ENCODE data around the gene NOL4L.

NOL4L gene

GRCh38 chr20:32516583-32517517 is 68.3 kb downstream of the NOL4L start:
- Histone ChIP-seq H4K20me1 (ENCODE audit: insufficient read depth, low read length) (no peaks in the 10 kb centered on the region), H3F3A (ENCODE audit: insufficient read depth, low read length) (no peaks in the 10 kb centered on the region), H3K9me2 (ENCODE audit: low read depth, low read length) (no peaks in the 10 kb centered on the region), H3K4me2 (ENCODE audit: low read length) (no peak overlapping the region), H3K4me3 (ENCODE audit: low read depth, low read length, poor library complexity, severe bottlenecking) (no peak overlapping the region), H3K79me2 (ENCODE audit: insufficient read depth, low read length) (no peaks in the 10 kb centered on the region), H3K4me1 (ENCODE audit: insufficient read depth, low read length, severe bottlenecking) (peaks cover 9% of the 10 kb centered on the region), H3K36me3 (ENCODE audit: insufficient read depth, low read length) (no peaks in the 10 kb centered on the region), H3K9ac (ENCODE audit: low read length) (no peak overlapping the region), H3K27ac (ENCODE audit: low read depth, low read length, poor library complexity, severe bottlenecking) (no peak overlapping the region), H3K9me3 (ENCODE audit: low read length) (no peaks in the 10 kb centered on the region), H3K27me3 (ENCODE audit: insufficient read depth, low read length) (no peaks in the 10 kb centered on the region), H2AFZ (ENCODE audit: low read length) (no peak overlapping the region)
- TF ChIP-seq CTCF (IDR thresholded peaks at IDR 0.05; ENCODE audit: low read length) = no peak
- TF ChIP-seq EZH2 (IDR thresholded peaks at IDR 0.05; ENCODE audit: borderline replicate concordance, low read length) = no peak

- H3K9ac ChIP-seq (ENCODE audit: low read length) = no peak overlapping the region
- H2AFZ ChIP-seq (ENCODE audit: low read length) = no peak overlapping the region
- H3F3A ChIP-seq (ENCODE audit: insufficient read depth, low read length) = no peaks in the 10 kb centered on the region
- no peaks in the 10 kb centered on the region for H3K36me3 ChIP-seq (ENCODE audit: insufficient read depth, low read length)
- TF ChIP-seq EZH2 (IDR thresholded peaks at IDR 0.05; ENCODE audit: borderline replicate concordance, low read length) (no peak), CTCF (IDR thresholded peaks at IDR 0.05; ENCODE audit: low read length) (no peak)
- H3K4me2 ChIP-seq (ENCODE audit: low read length) = no peak overlapping the region
- H4K20me1 ChIP-seq (ENCODE audit: insufficient read depth, low read length) = no peaks in the 10 kb centered on the region
- H3K27ac ChIP-seq (ENCODE audit: low read depth, low read length, poor library complexity, severe bottlenecking) = no peak overlapping the region
- H3K4me3 ChIP-seq (ENCODE audit: low read depth, low read length, poor library complexity, severe bottlenecking) = no peak overlapping the region
- H3K9me2 ChIP-seq (ENCODE audit: low read depth, low read length) = no peaks in the 10 kb centered on the region
- no peaks in the 10 kb centered on the region for H3K79me2 ChIP-seq (ENCODE audit: insufficient read depth, low read length)
- H3K4me1 ChIP-seq (ENCODE audit: insufficient read depth, low read length, severe bottlenecking) = peaks cover 17% of the 10 kb centered on the region
- H3K9me3 ChIP-seq (ENCODE audit: low read length) = no peaks in the 10 kb centered on the region
- H3K27me3 ChIP-seq (ENCODE audit: insufficient read depth, low read length) = no peaks in the 10 kb centered on the region
These were observed 69.5 kb downstream of the NOL4L start for GRCh38 chr20:32515631-32516101.

GRCh38 chr20:32514760-32515159 is 70.4 kb downstream of the NOL4L start:
- no peak overlapping the region for H3K9ac ChIP-seq (ENCODE audit: low read length)
- H4K20me1 ChIP-seq (ENCODE audit: insufficient read depth, low read length) = no peaks in the 10 kb centered on the region
- H3K27ac ChIP-seq (ENCODE audit: low read depth, low read length, poor library complexity, severe bottlenecking) = no peak overlapping the region
- no peaks in the 10 kb centered on the region for H3K9me2 ChIP-seq (ENCODE audit: low read depth, low read length)
- H3K9me3 ChIP-seq (ENCODE audit: low read length) = no peaks in the 10 kb centered on the region
- H3K4me3 ChIP-seq (ENCODE audit: low read depth, low read length, poor library complexity, severe bottlenecking) = no peak overlapping the region
- H3K79me2 ChIP-seq (ENCODE audit: insufficient read depth, low read length) = no peaks in the 10 kb centered on the region
- no peak overlapping the region for H2AFZ ChIP-seq (ENCODE audit: low read length)
- no peak overlapping the region for H3K4me2 ChIP-seq (ENCODE audit: low read length)
- TF ChIP-seq CTCF (IDR thresholded peaks at IDR 0.05; ENCODE audit: low read length) (no peak), EZH2 (IDR thresholded peaks at IDR 0.05; ENCODE audit: borderline replicate concordance, low read length) (no peak)
- H3K27me3 ChIP-seq (ENCODE audit: insufficient read depth, low read length) = no peaks in the 10 kb centered on the region
- H3F3A ChIP-seq (ENCODE audit: insufficient read depth, low read length) = no peaks in the 10 kb centered on the region
- H3K4me1 ChIP-seq (ENCODE audit: insufficient read depth, low read length, severe bottlenecking) = peaks cover 21% of the 10 kb centered on the region
- no peaks in the 10 kb centered on the region for H3K36me3 ChIP-seq (ENCODE audit: insufficient read depth, low read length)
